ENCODE measurements around the gene CPM.

CPM gene

DNA sequence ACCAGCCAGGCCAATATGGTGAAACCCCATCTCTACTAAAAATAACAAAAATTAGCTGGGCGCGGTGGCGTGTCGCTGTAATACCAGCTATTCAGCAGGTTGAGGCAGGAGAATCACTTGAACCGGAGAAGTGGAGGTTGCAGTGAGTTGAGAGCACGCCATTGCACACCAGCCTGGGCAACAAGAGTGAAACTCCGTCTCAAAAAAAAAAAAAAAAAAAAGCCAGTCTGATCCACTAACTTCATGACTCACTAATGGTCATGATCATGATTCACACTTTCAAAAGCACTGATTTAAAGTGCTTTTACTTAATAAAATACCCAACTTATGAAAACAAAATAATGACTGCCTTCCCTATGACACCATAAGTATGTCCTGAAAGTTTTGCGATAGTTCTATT is 38.4 kb upstream of the CPM start:
- H3K27ac ChIP-seq (ENCODE audit: low read length) = no peak overlapping the region
- no peaks in the 10 kb centered on the region for H3K4me1 ChIP-seq (ENCODE audit: low read length)
- no peaks in the 10 kb centered on the region for H3K9me2 ChIP-seq (replicated peaks; ENCODE audit: insufficient read depth, low read length)
- no peaks in the 10 kb centered on the region for H3K79me2 ChIP-seq (ENCODE audit: low read length)
- no peaks in the 10 kb centered on the region for H3F3A ChIP-seq (ENCODE audit: insufficient read depth, low read length)
- no peak overlapping the region for H3K4me3 ChIP-seq (ENCODE audit: low read length)
- no peak for TF ChIP-seq EZH2 (optimal IDR thresholded peaks at IDR 0.05; ENCODE audit: low read depth, low read length)
- no peak for TF ChIP-seq EZH2phosphoT487 (IDR thresholded peaks at IDR 0.05; ENCODE audit: low read length)
- TF ChIP-seq, protein P1, sequence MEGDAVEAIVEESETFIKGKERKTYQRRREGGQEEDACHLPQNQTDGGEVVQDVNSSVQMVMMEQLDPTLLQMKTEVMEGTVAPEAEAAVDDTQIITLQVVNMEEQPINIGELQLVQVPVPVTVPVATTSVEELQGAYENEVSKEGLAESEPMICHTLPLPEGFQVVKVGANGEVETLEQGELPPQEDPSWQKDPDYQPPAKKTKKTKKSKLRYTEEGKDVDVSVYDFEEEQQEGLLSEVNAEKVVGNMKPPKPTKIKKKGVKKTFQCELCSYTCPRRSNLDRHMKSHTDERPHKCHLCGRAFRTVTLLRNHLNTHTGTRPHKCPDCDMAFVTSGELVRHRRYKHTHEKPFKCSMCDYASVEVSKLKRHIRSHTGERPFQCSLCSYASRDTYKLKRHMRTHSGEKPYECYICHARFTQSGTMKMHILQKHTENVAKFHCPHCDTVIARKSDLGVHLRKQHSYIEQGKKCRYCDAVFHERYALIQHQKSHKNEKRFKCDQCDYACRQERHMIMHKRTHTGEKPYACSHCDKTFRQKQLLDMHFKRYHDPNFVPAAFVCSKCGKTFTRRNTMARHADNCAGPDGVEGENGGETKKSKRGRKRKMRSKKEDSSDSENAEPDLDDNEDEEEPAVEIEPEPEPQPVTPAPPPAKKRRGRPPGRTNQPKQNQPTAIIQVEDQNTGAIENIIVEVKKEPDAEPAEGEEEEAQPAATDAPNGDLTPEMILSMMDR (IDR thresholded peaks at IDR 0.05; ENCODE audit: low read length) = no peak
- H4K20me1 ChIP-seq (ENCODE audit: insufficient read depth, low read length) = no peaks in the 10 kb centered on the region
- DNase-seq = no peak
- H3K9ac ChIP-seq (ENCODE audit: low read length) = no peak overlapping the region
- no peak overlapping the region for H3K4me2 ChIP-seq (ENCODE audit: low read depth, low read length)
- H2AFZ ChIP-seq (ENCODE audit: low read length) = no peak overlapping the region
- H3K27me3 ChIP-seq (replicated peaks; ENCODE audit: insufficient read depth, low read length) = no peaks in the 10 kb centered on the region
- H3K36me3 ChIP-seq (replicated peaks; ENCODE audit: insufficient read depth, low read length) = no peaks in the 10 kb centered on the region
- H3K9me3 ChIP-seq (replicated peaks; ENCODE audit: insufficient read depth, low read length) = no peaks in the 10 kb centered on the region

DNA sequence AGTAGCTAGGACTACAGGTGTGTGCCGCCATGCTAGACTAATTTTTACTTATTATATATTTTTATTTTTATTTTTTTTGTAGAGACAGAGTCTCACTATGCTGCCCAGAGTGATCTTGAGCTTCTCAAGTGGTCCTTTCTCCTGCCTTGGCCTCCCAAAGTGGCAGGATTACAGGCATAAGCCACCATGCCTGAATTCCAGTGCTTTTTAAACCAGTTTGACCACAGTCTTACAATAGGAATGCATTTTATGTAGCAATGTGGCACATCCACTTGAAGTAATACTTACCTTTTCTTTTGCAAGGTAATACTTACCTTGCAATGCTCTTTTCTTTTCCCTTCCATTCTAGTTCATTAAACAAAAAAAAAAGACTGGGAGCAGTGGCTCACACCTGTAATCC is 38.0 kb upstream of the CPM start:
- Histone ChIP-seq H3K27ac (ENCODE audit: low read length) (no peak overlapping the region), H2AFZ (ENCODE audit: low read length) (no peak overlapping the region)

DNA sequence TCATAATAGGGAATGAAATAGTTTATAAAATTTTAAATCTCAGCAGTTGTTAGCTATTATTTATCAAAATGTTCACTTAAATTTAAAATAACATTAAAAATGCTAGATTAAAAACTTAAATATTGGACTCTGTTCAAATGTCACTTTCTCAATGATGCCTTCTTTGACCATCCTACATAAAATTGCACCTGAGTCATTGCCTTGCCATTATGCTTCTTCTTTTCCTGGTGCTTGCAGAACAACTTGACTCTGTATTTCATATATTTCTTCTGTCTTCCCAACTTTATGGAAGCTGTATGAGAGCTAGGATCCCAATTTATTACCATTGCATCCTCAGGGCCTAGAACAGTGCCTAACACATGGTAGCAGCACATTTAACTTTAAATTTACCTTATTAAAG is 37.3 kb upstream of the CPM start:
- Histone ChIP-seq H3K9ac (ENCODE audit: low read length) (no peak overlapping the region), H3K27me3 (replicated peaks; ENCODE audit: insufficient read depth, low read length) (no peaks in the 10 kb centered on the region), H3K79me2 (ENCODE audit: low read length) (no peaks in the 10 kb centered on the region), H3K4me3 (ENCODE audit: low read length) (no peak overlapping the region), H3K27ac (ENCODE audit: low read length) (no peak overlapping the region), H3K9me3 (replicated peaks; ENCODE audit: insufficient read depth, low read length) (no peaks in the 10 kb centered on the region), H3K36me3 (replicated peaks; ENCODE audit: insufficient read depth, low read length) (no peaks in the 10 kb centered on the region), H3K4me2 (ENCODE audit: low read depth, low read length) (no peak overlapping the region), H3K9me2 (replicated peaks; ENCODE audit: insufficient read depth, low read length) (no peaks in the 10 kb centered on the region), H2AFZ (ENCODE audit: low read length) (no peak overlapping the region), H3K4me1 (ENCODE audit: low read length) (no peaks in the 10 kb centered on the region), H3F3A (ENCODE audit: insufficient read depth, low read length) (no peaks in the 10 kb centered on the region), H4K20me1 (ENCODE audit: insufficient read depth, low read length) (no peaks in the 10 kb centered on the region)
- TF ChIP-seq EZH2phosphoT487 (IDR thresholded peaks at IDR 0.05; ENCODE audit: low read length) = no peak
- no peak for TF ChIP-seq EZH2 (optimal IDR thresholded peaks at IDR 0.05; ENCODE audit: low read depth, low read length)
- TF ChIP-seq, protein P1 (IDR thresholded peaks at IDR 0.05; ENCODE audit: low read length) = no peak
- no peak for DNase-seq

More for the DNA sequence above, 38.0 kb upstream of the CPM start:
- H3K9ac ChIP-seq (ENCODE audit: low read length) = no peak overlapping the region
- no peaks in the 10 kb centered on the region for H3K9me3 ChIP-seq (replicated peaks; ENCODE audit: insufficient read depth, low read length)
- TF ChIP-seq, protein P1 (IDR thresholded peaks at IDR 0.05; ENCODE audit: low read length) = no peak
- no peak for TF ChIP-seq EZH2phosphoT487 (IDR thresholded peaks at IDR 0.05; ENCODE audit: low read length)
- no peak for TF ChIP-seq EZH2 (optimal IDR thresholded peaks at IDR 0.05; ENCODE audit: low read depth, low read length)
- H3K4me3 ChIP-seq (ENCODE audit: low read length) = no peak overlapping the region
- H3K36me3 ChIP-seq (replicated peaks; ENCODE audit: insufficient read depth, low read length) = no peaks in the 10 kb centered on the region
- no peaks in the 10 kb centered on the region for H3K27me3 ChIP-seq (replicated peaks; ENCODE audit: insufficient read depth, low read length)
- DNase-seq = no peak
- H3K4me2 ChIP-seq (ENCODE audit: low read depth, low read length) = no peak overlapping the region
- no peaks in the 10 kb centered on the region for H3K4me1 ChIP-seq (ENCODE audit: low read length)
- H3K9me2 ChIP-seq (replicated peaks; ENCODE audit: insufficient read depth, low read length) = no peaks in the 10 kb centered on the region
- H3K79me2 ChIP-seq (ENCODE audit: low read length) = no peaks in the 10 kb centered on the region
- no peaks in the 10 kb centered on the region for H4K20me1 ChIP-seq (ENCODE audit: insufficient read depth, low read length)
- no peaks in the 10 kb centered on the region for H3F3A ChIP-seq (ENCODE audit: insufficient read depth, low read length)

Data from MM.1S (cell line).